ENCODE results near the gene ZNF775.

Gene ZNF775

DNA sequence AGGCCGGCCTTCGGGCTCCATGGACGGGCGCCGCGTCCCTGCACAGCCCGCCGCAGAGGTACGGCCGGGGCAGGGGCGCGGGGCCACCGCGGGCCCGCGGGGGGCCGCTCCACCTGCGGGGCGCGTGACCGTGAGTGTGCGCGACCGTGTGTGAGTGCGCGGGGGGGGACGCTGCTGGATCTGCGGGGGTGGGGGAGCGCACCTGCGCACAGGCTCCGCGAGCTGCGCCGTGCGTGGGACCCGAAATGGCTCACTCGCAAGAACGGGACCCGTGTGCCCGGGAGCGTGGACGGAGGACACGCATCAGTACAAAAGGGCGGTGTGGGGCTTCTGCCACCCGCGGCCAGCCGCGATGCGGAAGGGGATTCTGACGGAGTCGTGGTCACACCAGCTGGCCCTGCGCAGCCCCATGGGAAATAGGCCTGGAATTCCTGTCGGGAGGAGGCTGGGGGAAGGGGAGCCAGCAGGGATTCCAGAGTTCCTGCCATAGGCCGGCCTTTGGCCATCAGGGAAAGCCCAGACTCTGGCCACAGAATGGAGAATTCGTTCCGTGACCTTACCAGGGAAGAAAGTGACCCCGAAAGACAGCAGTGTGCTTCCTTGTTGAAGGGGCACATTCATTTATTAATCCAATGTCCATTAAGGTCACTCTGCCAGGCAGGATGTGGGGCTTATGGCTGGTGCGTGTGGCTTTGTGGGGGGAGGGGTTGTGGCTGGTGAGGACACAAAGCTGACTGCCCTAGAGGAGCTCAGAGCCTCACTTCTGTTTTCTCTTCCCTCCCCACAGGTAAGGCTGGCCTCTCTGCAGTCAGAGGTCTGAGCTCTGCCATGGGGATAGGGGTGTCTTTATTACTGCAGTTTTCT lies 10.0 kb upstream of the ZNF775 start:
- DNase-seq (ENCODE audit: low read depth), result no peak

GRCh38 chr7:150369748-150370501 lies 9.2 kb upstream of the ZNF775 start:
- no peak for DNase-seq (ENCODE audit: low read depth)

DNA sequence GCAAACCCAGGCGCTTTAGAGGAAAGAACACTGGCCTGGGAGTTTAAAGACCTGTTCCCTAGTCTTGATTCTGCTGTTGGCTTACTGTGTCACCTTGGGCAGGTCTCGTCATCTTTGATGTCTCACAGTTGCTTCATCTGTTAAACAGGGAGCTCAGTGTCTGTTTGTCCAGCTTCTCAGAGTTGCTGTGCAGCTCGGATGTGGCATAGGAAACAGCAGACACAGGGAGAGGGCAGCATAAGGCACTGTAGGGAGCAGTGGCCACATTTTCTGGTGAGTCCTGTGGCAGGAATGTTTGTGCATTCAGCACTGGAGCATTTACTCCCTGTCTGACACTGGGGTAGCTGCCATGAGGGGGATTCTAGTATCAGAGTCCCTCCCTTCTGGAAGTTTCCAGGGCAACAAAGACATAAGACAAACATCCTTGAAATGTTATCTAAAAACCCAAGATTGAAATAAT lies 8.5 kb upstream of the ZNF775 start:
- DNase-seq (ENCODE audit: low read depth), result no peak

DNA sequence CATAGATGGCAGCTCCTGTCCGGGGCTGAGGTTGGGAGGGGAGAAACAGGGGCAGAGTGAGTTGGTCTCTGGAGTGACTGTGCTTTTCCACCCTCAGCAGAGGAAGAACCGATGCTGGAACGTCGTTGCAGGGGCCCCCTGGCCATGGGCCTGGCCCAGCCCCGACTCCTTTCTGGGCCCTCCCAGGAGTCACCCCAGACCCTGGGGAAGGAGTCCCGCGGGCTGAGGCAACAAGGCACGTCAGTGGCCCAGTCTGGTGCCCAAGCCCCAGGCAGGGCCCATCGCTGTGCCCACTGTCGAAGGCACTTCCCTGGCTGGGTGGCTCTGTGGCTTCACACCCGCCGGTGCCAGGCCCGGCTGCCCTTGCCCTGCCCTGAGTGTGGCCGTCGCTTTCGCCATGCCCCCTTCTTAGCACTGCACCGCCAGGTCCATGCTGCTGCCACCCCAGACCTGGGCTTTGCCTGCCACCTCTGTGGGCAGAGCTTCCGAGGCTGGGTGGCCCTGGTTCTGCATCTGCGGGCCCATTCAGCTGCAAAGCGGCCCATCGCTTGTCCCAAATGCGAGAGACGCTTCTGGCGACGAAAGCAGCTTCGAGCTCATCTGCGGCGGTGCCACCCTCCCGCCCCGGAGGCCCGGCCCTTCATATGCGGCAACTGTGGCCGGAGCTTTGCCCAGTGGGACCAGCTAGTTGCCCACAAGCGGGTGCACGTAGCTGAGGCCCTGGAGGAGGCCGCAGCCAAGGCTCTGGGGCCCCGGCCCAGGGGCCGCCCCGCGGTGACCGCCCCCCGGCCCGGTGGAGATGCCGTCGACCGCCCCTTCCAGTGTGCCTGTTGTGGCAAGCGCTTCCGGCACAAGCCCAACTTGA lies 7.8 kb upstream of the ZNF775 start:
- no peak for DNase-seq (ENCODE audit: low read depth)

GRCh38 chr7:150371996-150372270 lies 7.2 kb upstream of the ZNF775 start:
- no peak for DNase-seq (ENCODE audit: low read depth)

DNA sequence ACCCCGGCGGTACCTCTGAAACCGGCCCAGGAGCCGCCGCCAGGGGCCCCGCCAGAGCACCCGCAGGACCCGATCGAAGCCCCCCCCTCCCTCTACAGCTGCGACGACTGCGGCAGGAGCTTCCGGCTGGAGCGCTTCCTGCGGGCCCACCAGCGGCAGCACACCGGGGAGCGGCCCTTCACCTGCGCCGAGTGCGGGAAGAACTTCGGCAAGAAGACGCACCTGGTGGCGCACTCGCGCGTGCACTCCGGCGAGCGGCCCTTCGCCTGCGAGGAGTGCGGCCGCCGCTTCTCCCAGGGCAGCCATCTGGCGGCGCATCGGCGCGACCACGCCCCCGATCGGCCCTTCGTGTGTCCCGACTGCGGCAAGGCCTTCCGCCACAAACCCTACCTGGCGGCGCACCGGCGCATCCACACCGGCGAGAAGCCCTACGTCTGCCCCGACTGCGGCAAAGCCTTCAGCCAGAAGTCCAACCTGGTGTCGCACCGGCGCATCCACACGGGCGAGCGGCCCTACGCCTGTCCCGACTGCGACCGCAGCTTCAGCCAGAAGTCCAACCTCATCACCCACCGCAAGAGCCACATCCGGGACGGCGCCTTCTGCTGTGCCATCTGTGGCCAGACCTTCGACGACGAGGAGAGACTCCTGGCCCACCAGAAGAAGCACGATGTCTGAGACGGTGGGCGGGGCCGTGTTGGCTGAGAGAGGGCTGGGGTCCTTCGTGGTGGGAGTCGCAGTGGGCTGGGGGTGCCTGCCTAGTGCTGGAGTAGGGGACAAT lies 6.7 kb upstream of the ZNF775 start:
- no peak for DNase-seq (ENCODE audit: low read depth)

- no peak for DNase-seq (ENCODE audit: low read depth)
Measured at GRCh38 chr7:150373049-150373801, 5.9 kb upstream of the ZNF775 start.

DNA sequence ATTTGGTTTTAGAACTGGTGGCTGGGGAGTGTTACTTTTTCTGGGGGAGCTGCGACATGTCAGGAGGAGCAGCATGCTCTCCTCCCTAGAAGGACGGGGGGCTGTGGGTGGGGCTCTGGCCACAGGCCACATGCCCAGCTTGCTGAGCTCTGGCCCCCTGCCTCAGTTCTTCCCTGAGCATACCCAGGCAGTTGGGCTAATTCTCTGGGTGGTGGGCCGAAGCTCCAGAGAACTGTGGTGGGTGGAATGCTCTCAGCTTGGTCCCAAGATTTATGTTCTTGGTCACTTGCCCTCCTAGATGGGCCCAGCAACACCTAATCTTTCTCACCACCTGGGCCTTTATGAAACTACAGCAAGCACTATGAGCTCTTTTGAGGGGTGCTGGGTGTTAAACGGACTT lies 5.1 kb upstream of the ZNF775 start:
- no peak for DNase-seq (ENCODE audit: low read depth)

- DNase-seq (ENCODE audit: low read depth), result no peak
Measured at GRCh38 chr7:150374472-150374871, 4.7 kb upstream of the ZNF775 start.

- no peak for DNase-seq (ENCODE audit: low read depth)
Measured at GRCh38 chr7:150375662-150376521, 3.2 kb upstream of the ZNF775 start.

- no peak for DNase-seq (ENCODE audit: low read depth)
Measured at GRCh38 chr7:150376560-150376959, 2.6 kb upstream of the ZNF775 start.

- DNase-seq (ENCODE audit: low read depth), result no peak
Measured at GRCh38 chr7:150377196-150377595, 1.9 kb upstream of the ZNF775 start.

- no peak for DNase-seq (ENCODE audit: low read depth)
Measured at GRCh38 chr7:150377635-150378034, 1.5 kb upstream of the ZNF775 start.

- DNase-seq (ENCODE audit: low read depth), result no peak
Measured at GRCh38 chr7:150378115-150378852, 846 bp upstream of the ZNF775 start.

DNA sequence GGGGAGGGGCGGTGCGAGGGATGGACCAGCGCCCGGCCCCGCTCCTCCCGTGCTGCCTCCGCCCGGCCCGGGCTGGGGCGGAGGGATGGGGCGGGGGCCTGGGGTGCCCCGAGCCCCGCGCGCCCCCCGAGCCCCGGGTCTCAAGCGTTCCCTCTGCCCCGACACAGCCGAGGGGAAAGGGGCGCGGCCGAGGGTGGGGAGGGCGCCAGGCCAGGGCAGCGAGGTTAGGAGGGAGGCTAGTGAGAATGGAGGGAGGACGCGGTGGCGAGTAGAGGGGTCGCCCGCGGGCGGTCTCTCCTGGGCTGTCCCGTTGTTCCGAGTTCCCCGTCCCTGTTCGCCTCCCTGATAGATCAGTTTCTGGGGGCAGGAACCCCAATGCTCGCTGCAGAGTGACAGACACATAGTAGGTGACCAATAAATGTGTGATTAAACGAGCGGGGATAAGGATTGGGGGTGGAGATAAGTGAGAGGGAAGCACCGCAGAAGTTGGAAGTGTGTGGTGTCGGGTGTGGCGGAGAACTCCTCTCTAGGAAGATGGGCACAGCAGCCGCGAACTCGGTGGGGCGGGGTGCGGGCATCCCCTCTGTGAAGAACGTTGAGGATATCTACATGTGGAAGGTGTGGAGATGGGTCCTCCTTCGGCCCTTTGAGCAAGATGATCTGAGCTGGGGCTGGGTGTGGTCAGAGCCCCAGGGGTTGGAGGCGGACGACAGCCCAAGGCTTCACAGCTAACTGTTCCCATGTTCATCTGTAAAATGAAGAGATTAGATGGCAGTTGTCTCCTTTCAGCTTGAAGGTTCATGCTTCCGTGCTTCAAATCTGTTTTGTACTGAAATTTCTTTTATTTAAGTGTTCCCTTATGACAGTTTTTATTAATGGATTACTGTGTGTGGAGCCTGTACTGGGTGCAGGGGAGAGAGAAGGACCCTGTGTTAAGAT lies 580 bp downstream of the ZNF775 start:
- no peak for DNase-seq (ENCODE audit: low read depth)

DNA sequence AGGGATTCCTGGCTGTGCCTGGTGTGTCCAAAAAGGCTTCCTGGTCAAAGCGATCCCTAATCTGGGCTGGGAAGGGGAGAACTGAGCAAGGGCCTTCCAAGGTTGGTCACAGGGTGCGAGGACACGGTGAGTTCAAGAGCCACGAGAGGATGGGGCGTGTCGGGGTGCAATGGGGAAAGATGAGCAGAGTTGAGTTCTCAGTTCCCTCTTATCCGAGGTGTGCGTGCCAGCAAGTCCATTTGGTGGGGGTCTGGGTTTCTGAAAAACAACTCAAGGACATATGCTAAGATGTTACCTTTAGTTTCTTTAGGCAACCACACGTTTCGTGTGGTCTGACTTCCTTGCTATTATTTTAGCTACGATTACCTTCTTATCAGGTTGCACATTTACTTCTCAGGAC lies 1.3 kb downstream of the ZNF775 start:
- no peak for DNase-seq (ENCODE audit: low read depth)

DNA sequence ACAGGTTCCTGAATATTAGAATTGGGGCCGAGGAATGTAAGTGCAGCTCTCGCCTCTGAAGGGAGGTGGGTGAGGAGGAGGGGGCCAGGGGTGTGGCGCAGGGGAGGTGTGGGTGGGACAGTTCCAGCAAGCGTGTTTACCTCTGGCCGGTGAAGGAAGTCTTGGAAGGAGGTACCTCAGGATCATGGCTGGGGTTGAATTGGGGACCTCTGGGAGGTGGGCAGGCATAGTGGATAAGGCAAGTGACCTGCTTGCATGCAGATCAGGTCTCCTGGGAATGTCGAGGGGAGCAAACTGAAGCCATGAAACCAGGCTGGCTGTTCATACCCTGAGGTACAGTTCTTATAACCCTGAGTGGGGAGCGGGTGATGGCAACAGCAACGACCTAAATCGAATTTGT lies 2.0 kb downstream of the ZNF775 start:
- DNase-seq (ENCODE audit: low read depth), result no peak

DNA sequence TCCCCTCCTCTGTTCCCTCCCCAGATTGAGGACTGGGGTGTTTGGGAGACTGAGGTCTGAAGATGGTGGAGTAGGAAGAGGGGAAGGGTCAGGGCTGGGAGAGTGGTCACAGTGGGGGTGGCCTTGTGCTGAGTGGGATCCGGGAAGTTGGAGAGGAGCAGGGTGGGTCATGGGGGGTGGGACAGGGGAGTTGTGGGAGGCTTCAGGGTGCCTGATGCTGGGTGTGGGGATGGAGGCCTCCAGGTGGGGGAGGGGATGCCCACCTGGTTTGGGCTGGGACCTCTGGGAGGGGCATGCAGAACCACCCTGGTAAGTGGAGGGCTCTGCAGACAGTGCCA lies 2.6 kb downstream of the ZNF775 start:
- DNase-seq (ENCODE audit: low read depth), result no peak

All from non-pigmented ciliary epithelial cell (primary cell).